Type B pancreatic cell (in vitro differentiated cells): ENCODE measurements around the gene SH3GL1. TPM values are rescaled to one million over a fixed set of nuclear protein-coding genes. Genes with fewer than 3 reads are reported as not detected.

ENCODE experiments used
- DNase-seq: peaks from one replicate; pipeline ENCODE4 v3.0.0; 2021; ENCODE audit warnings: mixed read lengths; ENCODE audit not compliant: unreplicated experiment; ENCODE audit errors: extremely low spot score
- H3K27ac Mint-ChIP-seq: 2 replicates; pipeline ENCODE4 v1.8.0; 2021; ENCODE audit warnings: mild to moderate bottlenecking, mixed read lengths
- H3K27me3 Mint-ChIP-seq: 2 replicates; pipeline ENCODE4 v1.8.0; 2021; ENCODE audit warnings: mixed read lengths
- H3K36me3 Mint-ChIP-seq: 2 replicates; pipeline ENCODE4 v1.8.0; 2021; ENCODE audit warnings: mixed read lengths
- H3K4me1 Mint-ChIP-seq: one replicate; pipeline ENCODE4 v1.8.0; 2021; ENCODE audit warnings: mixed read lengths; ENCODE audit not compliant: unreplicated experiment
- H3K4me3 Mint-ChIP-seq: 2 replicates; pipeline ENCODE4 v1.8.0; 2021; ENCODE audit warnings: mild to moderate bottlenecking, mixed read lengths
- H3K9me3 Mint-ChIP-seq: 2 replicates; pipeline ENCODE4 v1.8.0; 2021; ENCODE audit warnings: mixed read lengths
- CTCF ChIP-seq: fragments of 200-600 bp; sonication (generic); conservative IDR thresholded peaks from 2 replicates; pipeline ENCODE4 v1.5.0; 2021; ENCODE audit warnings: antibody characterized with exemption, mild to moderate bottlenecking
- total RNA-seq: library from RNA; stranded (reverse); gene quantifications from 2 replicates; pipeline ENCODE4 v1.2.1, GENCODE V29; 2021; ENCODE audit warnings: low replicate concordance

The SH3GL1 gene
- total RNA-seq, 1 donor from 2014 or later = 74.4 TPM

GRCh38 chr19:4324228-4324627 is 76.1 kb downstream of the SH3GL1 start:
- H3K27me3 Mint-ChIP-seq = peaks cover 4% of the 10 kb centered on the region
- DNase-seq = no peak
- H3K36me3 Mint-ChIP-seq = peaks cover 5% of the 10 kb centered on the region
- TF ChIP-seq CTCF = no peak
- H3K27ac Mint-ChIP-seq = no peak overlapping the region
- H3K4me3 Mint-ChIP-seq = no peak overlapping the region
- no peaks in the 10 kb centered on the region for H3K4me1 Mint-ChIP-seq
- peaks cover 6% of the 10 kb centered on the region for H3K9me3 Mint-ChIP-seq

- H3K9me3 Mint-ChIP-seq = peaks cover 8% of the 10 kb centered on the region
- peaks cover 8% of the 10 kb centered on the region for H3K36me3 Mint-ChIP-seq
- DNase-seq = no peak
- no peak overlapping the region for H3K27ac Mint-ChIP-seq
- no peak for TF ChIP-seq CTCF
- peaks cover 4% of the 10 kb centered on the region for H3K27me3 Mint-ChIP-seq
- H3K4me1 Mint-ChIP-seq = no peaks in the 10 kb centered on the region
- no peak overlapping the region for H3K4me3 Mint-ChIP-seq
Observed at GRCh38 chr19:4323692-4324091, 76.7 kb downstream of the SH3GL1 start.

GRCh38 chr19:4322942-4323665 is 77.2 kb downstream of the SH3GL1 start:
- peaks cover 8% of the 10 kb centered on the region for H3K9me3 Mint-ChIP-seq
- no peaks in the 10 kb centered on the region for H3K4me1 Mint-ChIP-seq
- H3K27me3 Mint-ChIP-seq = peaks cover 4% of the 10 kb centered on the region
- no peak overlapping the region for H3K4me3 Mint-ChIP-seq
- peaks cover 13% of the 10 kb centered on the region for H3K36me3 Mint-ChIP-seq
- DNase-seq = no peak
- H3K27ac Mint-ChIP-seq = no peak overlapping the region
- TF ChIP-seq CTCF = no peak

- no peak for DNase-seq
- no peak for TF ChIP-seq CTCF
- H3K36me3 Mint-ChIP-seq = peaks cover 16% of the 10 kb centered on the region
- no peaks in the 10 kb centered on the region for H3K4me1 Mint-ChIP-seq
- H3K27ac Mint-ChIP-seq = no peak overlapping the region
- no peaks in the 10 kb centered on the region for H3K27me3 Mint-ChIP-seq
- no peak overlapping the region for H3K4me3 Mint-ChIP-seq
- H3K9me3 Mint-ChIP-seq = peaks cover 8% of the 10 kb centered on the region
Observed at GRCh38 chr19:4320419-4320818, 79.9 kb downstream of the SH3GL1 start.

- Mint-ChIP-seq H3K27ac (no peak overlapping the region), H3K36me3 (peaks cover 16% of the 10 kb centered on the region), H3K4me1 (no peaks in the 10 kb centered on the region), H3K27me3 (no peaks in the 10 kb centered on the region), H3K4me3 (no peak overlapping the region), H3K9me3 (peaks cover 8% of the 10 kb centered on the region)
- no peak for DNase-seq
- TF ChIP-seq CTCF = no peak
Observed at GRCh38 chr19:4319067-4319718, 81.2 kb downstream of the SH3GL1 start.
